ENCODE measurements around the gene SF3B3. TPM values are rescaled to one million over a fixed set of nuclear protein-coding genes. Genes with fewer than 3 reads are reported as not detected.

SF3B3 gene
- total RNA-seq, 1 donor from 2014 or later, result 176 TPM

- Histone ChIP-seq H3K27me3 (ENCODE audit: low read depth) (no peaks in the 10 kb centered on the region), H3K4me3 (no peak overlapping the region), H3K36me3 (peaks cover 9% of the 10 kb centered on the region), H3K4me1 (peaks cover 34% of the 10 kb centered on the region), H3K9me3 (no peaks in the 10 kb centered on the region), H3K27ac (no peak overlapping the region)
- no peak for TF ChIP-seq CTCF (IDR thresholded peaks at IDR 0.05)
- ATAC-seq (no peak), DNase-seq (no peak)
- intact Hi-C loops (cut with DNase I), result no loop called here
Measured at GRCh38 chr16:70578035-70578434, 54.4 kb downstream of the SF3B3 start.

- H3K4me3 ChIP-seq, result no peak overlapping the region
- no peak overlapping the region for H3K27ac ChIP-seq
- intact Hi-C loops (cut with DNase I), result no loop called here
- peaks cover 6% of the 10 kb centered on the region for H3K36me3 ChIP-seq
- TF ChIP-seq CTCF (IDR thresholded peaks at IDR 0.05), result no peak
- H3K4me1 ChIP-seq, result peaks cover 22% of the 10 kb centered on the region
- ATAC-seq (no peak), DNase-seq (no peak)
- no peaks in the 10 kb centered on the region for H3K9me3 ChIP-seq
- H3K27me3 ChIP-seq (ENCODE audit: low read depth), result no peaks in the 10 kb centered on the region
Measured at GRCh38 chr16:70579248-70579647, 55.6 kb downstream of the SF3B3 start.

- H3K9me3 ChIP-seq, result no peaks in the 10 kb centered on the region
- ATAC-seq (peak; percentile 51 to 77), DNase-seq (no peak)
- no peak overlapping the region for H3K27ac ChIP-seq
- peaks cover 6% of the 10 kb centered on the region for H3K36me3 ChIP-seq
- TF ChIP-seq CTCF (IDR thresholded peaks at IDR 0.05), result no peak
- peak overlapping the region; percentile 12 for H3K4me3 ChIP-seq
- intact Hi-C loops (cut with DNase I), result no loop called here
- peaks cover 18% of the 10 kb centered on the region for H3K4me1 ChIP-seq
- H3K27me3 ChIP-seq (ENCODE audit: low read depth), result no peaks in the 10 kb centered on the region
Measured at GRCh38 chr16:70579648-70580630, 56.3 kb downstream of the SF3B3 start.

GRCh38 chr16:70582280-70582978, 58.8 kb downstream of the SF3B3 start:
- DNase-seq, result no peak
- no peaks in the 10 kb centered on the region for H3K27me3 ChIP-seq (ENCODE audit: low read depth)
- TF ChIP-seq CTCF (IDR thresholded peaks at IDR 0.05), result no peak
- no peak overlapping the region for H3K27ac ChIP-seq
- no peaks in the 10 kb centered on the region for H3K36me3 ChIP-seq
- no peaks in the 10 kb centered on the region for H3K9me3 ChIP-seq
- intact Hi-C loops (cut with DNase I), result no loop called here
- H3K4me3 ChIP-seq, result no peak overlapping the region
- H3K4me1 ChIP-seq, result no peaks in the 10 kb centered on the region
- no peak for ATAC-seq

DNA sequence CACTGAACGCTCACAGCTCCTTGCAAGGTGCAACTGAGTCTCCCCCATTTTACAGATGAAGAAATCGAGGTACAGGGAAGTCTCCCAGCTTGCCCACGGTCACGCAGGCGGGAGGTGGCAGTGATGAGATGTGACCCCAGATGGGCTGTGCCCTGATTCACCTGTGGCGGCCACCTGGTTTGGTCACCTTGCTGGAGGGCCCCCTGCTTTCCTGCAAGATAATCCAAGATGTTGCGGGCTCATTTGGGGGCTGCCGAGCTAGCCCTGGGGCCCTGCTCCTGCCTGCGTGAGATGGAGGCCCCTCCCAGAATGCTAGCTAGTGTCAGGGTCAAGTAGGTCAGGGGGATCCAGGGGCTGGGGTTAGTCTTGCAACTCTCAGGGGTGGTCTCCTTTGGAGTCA, 63.1 kb downstream of the SF3B3 start:
- no peak overlapping the region for H3K27ac ChIP-seq
- H3K4me3 ChIP-seq, result no peak overlapping the region
- DNase-seq, result no peak
- H3K36me3 ChIP-seq, result no peaks in the 10 kb centered on the region
- intact Hi-C loops (cut with DNase I), result no loop called here
- H3K9me3 ChIP-seq, result no peaks in the 10 kb centered on the region
- no peak for ATAC-seq
- no peaks in the 10 kb centered on the region for H3K27me3 ChIP-seq (ENCODE audit: low read depth)
- peaks cover 25% of the 10 kb centered on the region for H3K4me1 ChIP-seq
- TF ChIP-seq CTCF (IDR thresholded peaks at IDR 0.05), result no peak

Measured in lower lobe of right lung (tissue), 2 donors.